IMR-90 (cell line): ENCODE results near the gene ARHGEF2. TPM values are rescaled to one million over a fixed set of nuclear protein-coding genes. Genes with fewer than 3 reads are reported as not detected.

Experiments used
- ATAC-seq: fragments of 200-7000 bp; cut with Tn5 transposase; 2 replicates; pipeline ENCODE4 v1.9.1; 2020; ENCODE audit warnings: low read depth, mild to moderate bottlenecking, moderate library complexity
- BruUV-seq: library from RNA; stranded (reverse); fragments of 400-500 nt; replicated peaks from 2 replicates; lab custom pipeline; 2021; lab: Mats Ljungman, UMichigan
- CTCF ChIA-PET: fragments of 300-600 bp; formaldehyde crosslinking; extraction: SDS; loops from one replicate; lab custom pipeline; 2021; ENCODE audit warnings: antibody characterized with exemption; lab: Yijun Ruan, JAX
- POLR2A ChIA-PET: fragments of 300-600 bp; sonication (Branson Sonifier 250); formaldehyde crosslinking; loops from one replicate; lab custom pipeline; 2022; ENCODE audit warnings: antibody characterized with exemption; ENCODE audit not compliant: unreplicated experiment; lab: Charles Lee
- DNase-seq: peaks from one replicate; pipeline ENCODE4 v3.0.0; 2013
- H2AFZ ChIP-seq: replicated peaks from 2 replicates; pipeline ENCODE3; 2013; ENCODE audit warnings: low read length, mild to moderate bottlenecking; ENCODE audit not compliant: poor library complexity
- H2AK5ac ChIP-seq: 2 replicates; pipeline ENCODE4 v1.6.1; 2013; ENCODE audit warnings: low read depth, low read length, inconsistent platforms
- H2AK9ac ChIP-seq: replicated peaks from 2 replicates; pipeline ENCODE3; 2013; ENCODE audit warnings: mild to moderate bottlenecking, low read depth, low read length, moderate library complexity; ENCODE audit not compliant: poor library complexity
- H2BK120ac ChIP-seq: 2 replicates; pipeline ENCODE4 v1.6.1; 2013; ENCODE audit warnings: low read depth, low read length, inconsistent platforms
- H2BK15ac ChIP-seq: 3 replicates; pipeline ENCODE4 v1.6.1; 2013; ENCODE audit warnings: low read depth, low read length, inconsistent platforms
- H2BK20ac ChIP-seq: 2 replicates; pipeline ENCODE4 v1.6.1; 2013; ENCODE audit warnings: low read depth, mild to moderate bottlenecking, inconsistent platforms, low read length, moderate library complexity
- H2BK5ac ChIP-seq: 2 replicates; pipeline ENCODE4 v1.6.1; 2013; ENCODE audit warnings: mild to moderate bottlenecking, low read depth, low read length, inconsistent platforms; ENCODE audit not compliant: poor library complexity, severe bottlenecking
- H3K14ac ChIP-seq: replicated peaks from 2 replicates; pipeline ENCODE4 v1.6.1; 2013; ENCODE audit warnings: low read depth, low read length, inconsistent platforms
- H3K18ac ChIP-seq: 2 replicates; pipeline ENCODE4 v1.6.1; 2013; ENCODE audit warnings: low read depth, low read length, control low read depth
- H3K23ac ChIP-seq: 2 replicates; pipeline ENCODE4 v1.6.1; 2013; ENCODE audit warnings: low read depth, low read length, inconsistent platforms
- H3K27ac ChIP-seq: 2 replicates; pipeline ENCODE4 v1.5.1; 2013; ENCODE audit warnings: mild to moderate bottlenecking, control low read depth, low read length; ENCODE audit not compliant: insufficient read depth
- H3K27me3 ChIP-seq: 2 replicates; pipeline ENCODE4 v1.6.1; 2013; ENCODE audit warnings: low read length; ENCODE audit not compliant: control insufficient read depth, insufficient read depth
- H3K36me3 ChIP-seq: 2 replicates; pipeline ENCODE4 v1.6.1; 2013; ENCODE audit warnings: low read length, mixed read lengths; ENCODE audit not compliant: control insufficient read depth, insufficient read depth
- H3K4ac ChIP-seq: 2 replicates; pipeline ENCODE4 v1.6.1; 2013; ENCODE audit warnings: low read depth, low read length, inconsistent platforms
- H3K4me1 ChIP-seq: 2 replicates; pipeline ENCODE4 v1.6.1; 2013; ENCODE audit warnings: low read length, mixed read lengths; ENCODE audit not compliant: control insufficient read depth, insufficient read depth
- H3K4me2 ChIP-seq: 2 replicates; pipeline ENCODE4 v1.6.1; 2013; ENCODE audit warnings: low read depth, mild to moderate bottlenecking, control low read depth, low read length, moderate library complexity
- H3K4me3 ChIP-seq: 2 replicates; pipeline ENCODE4 v1.5.1; 2013; ENCODE audit warnings: low read depth, mild to moderate bottlenecking, control low read depth, low read length, moderate library complexity; ENCODE audit not compliant: insufficient read depth
- H3K56ac ChIP-seq: 2 replicates; pipeline ENCODE4 v1.6.1; 2013; ENCODE audit warnings: low read length, inconsistent platforms; ENCODE audit not compliant: insufficient read depth; ENCODE audit errors: extremely low read depth
- H3K79me1 ChIP-seq, 2 experiments: 2 replicates each; pipeline ENCODE4 v1.6.1; 2013; ENCODE audit warnings: low read length in 2 of 2, inconsistent platforms in 1 of 2, low read depth in 1 of 2
- H3K9ac ChIP-seq: 2 replicates; pipeline ENCODE4 v1.6.1; 2013; ENCODE audit warnings: low read depth, low read length, control low read depth
- H3K9me1 ChIP-seq: 2 replicates; pipeline ENCODE4 v1.6.1; 2013; ENCODE audit warnings: low read length, inconsistent platforms; ENCODE audit not compliant: insufficient read depth
- H3K9me3 ChIP-seq: 2 replicates; pipeline ENCODE4 v1.6.1; 2013; ENCODE audit warnings: low read length; ENCODE audit not compliant: control insufficient read depth, insufficient read depth
- H4K20me1 ChIP-seq: 2 replicates; pipeline ENCODE4 v1.6.1; 2013; ENCODE audit warnings: low read length, inconsistent platforms; ENCODE audit not compliant: insufficient read depth
- H4K5ac ChIP-seq: 2 replicates; pipeline ENCODE4 v1.6.1; 2013; ENCODE audit warnings: mild to moderate bottlenecking, low read depth, low read length, control low read depth
- H4K8ac ChIP-seq, 2 experiments: 2 replicates each; pipeline ENCODE4 v1.6.1; 2013; ENCODE audit warnings: low read depth in 2 of 2, low read length in 2 of 2, control low read depth in 1 of 2, inconsistent platforms in 1 of 2
- H4K91ac ChIP-seq: 2 replicates; pipeline ENCODE4 v1.6.1; 2013; ENCODE audit warnings: low read depth, low read length, inconsistent platforms; ENCODE audit not compliant: insufficient read depth
- BHLHE40 ChIP-seq: fragments of 150-350 bp; IDR thresholded peaks from 2 replicates; pipeline ENCODE4 v1.6.1; 2016; ENCODE audit warnings: mild to moderate bottlenecking, low read depth, low read length
- CEBPB ChIP-seq: IDR thresholded peaks from 2 replicates; pipeline ENCODE4 v1.6.1; 2012; ENCODE audit warnings: low read depth, low read length, improper control_type of control experiment
- CHD1 ChIP-seq: IDR thresholded peaks from 2 replicates; pipeline ENCODE4 v1.6.1; 2012; ENCODE audit warnings: low read depth, low read length, improper control_type of control experiment
- FOS ChIP-seq: fragments of 150-350 bp; IDR thresholded peaks from 2 replicates; pipeline ENCODE4 v1.6.1; 2016; ENCODE audit warnings: low read depth, low read length
- MAFK ChIP-seq: IDR thresholded peaks from 2 replicates; pipeline ENCODE4 v1.6.1; 2012; ENCODE audit warnings: low read depth, low read length, improper control_type of control experiment
- MAZ ChIP-seq: IDR thresholded peaks from 2 replicates; pipeline ENCODE4 v1.6.1; 2012; ENCODE audit warnings: low read depth, mild to moderate bottlenecking, low read length, improper control_type of control experiment, moderate library complexity, borderline replicate concordance
- MXI1 ChIP-seq: IDR thresholded peaks from 2 replicates; pipeline ENCODE4 v1.6.1; 2012; ENCODE audit warnings: low read depth, mild to moderate bottlenecking, low read length, moderate library complexity, borderline replicate concordance
- NFE2L2 ChIP-seq: fragments of 150-350 bp; IDR thresholded peaks from 2 replicates; pipeline ENCODE4 v1.6.1; 2016; ENCODE audit warnings: low read depth, mild to moderate bottlenecking, low read length
- POLR2A ChIP-seq: IDR thresholded peaks from 2 replicates; pipeline ENCODE4 v1.6.1; 2012; ENCODE audit warnings: mild to moderate bottlenecking, low read depth, low read length
- RAD21 ChIP-seq: IDR thresholded peaks from 2 replicates; pipeline ENCODE4 v1.6.1; 2012; ENCODE audit warnings: low read length, improper control_type of control experiment
- RCOR1 ChIP-seq: IDR thresholded peaks from 2 replicates; pipeline ENCODE4 v1.6.1; 2012; ENCODE audit warnings: mild to moderate bottlenecking, low read length, improper control_type of control experiment; ENCODE audit not compliant: insufficient replicate concordance
- RFX5 ChIP-seq: IDR thresholded peaks from 2 replicates; pipeline ENCODE4 v1.8.0; 2012; ENCODE audit warnings: low read depth, mild to moderate bottlenecking, low read length, moderate library complexity
- SMC3 ChIP-seq: fragments of 150-350 bp; IDR thresholded peaks from 2 replicates; pipeline ENCODE4 v1.6.1; 2016; ENCODE audit warnings: low read depth, mild to moderate bottlenecking, antibody characterized with exemption, low read length, moderate library complexity
- WGBS, 2 experiments: methylation state at CpG; one replicate each; pipeline versions ENCODE4 v1.1.5 to v1.1.7; 2013; ENCODE audit warnings: missing lambda C conversion rate in 2 of 2; ENCODE audit not compliant: insufficient read length in 1 of 2; ENCODE audit errors: extremely low coverage in 2 of 2; 5-methylcytosine and 5-hydroxymethylcytosine counted together
- dilution Hi-C: fragments of 300-500 bp; cut with HindIII; formaldehyde crosslinking; loops from one replicate; pipeline ENCODE4 v1.14.3; 2018; ENCODE audit warnings: low sequenced_read_pairs; ENCODE audit not compliant: unreplicated experiment
- in situ Hi-C: fragments of 300-500 bp; cut with MboI; formaldehyde crosslinking; loops from 3 replicates; pipeline ENCODE4 v1.14.3; 2019; ENCODE audit warnings: low sequenced_read_pairs, inconsistent platforms, mixed read lengths
- intact Hi-C: fragments of 100-400 bp; cut with micrococcal nuclease; formaldehyde crosslinking; loops from 2 replicates; pipeline ENCODE4 v1.10.0; 2022
- polyA plus RNA-seq, 3 experiments: library from polyadenylated mRNA; depleted of rRNA; stranded (reverse); fragments of >200 nt; gene quantifications; 2 replicates each; pipeline ENCODE4 v1.2.3, GENCODE V29; 2012; ENCODE audit warnings: low replicate concordance in 1 of 3
- total RNA-seq: library from RNA; depleted of rRNA; stranded (reverse); fragments of >200 nt; gene quantifications from 2 replicates; pipeline ENCODE4 v1.2.3, GENCODE V29; 2012
- TF ChIP-seq, protein P1 (sequence below): fragments of 150-350 bp; IDR thresholded peaks from 2 replicates; pipeline ENCODE4 v1.6.1; 2017; ENCODE audit warnings: mild to moderate bottlenecking, antibody characterized with exemption, low read length, low read depth
- TF ChIP-seq, protein P2 (sequence below): fragments of 150-350 bp; IDR thresholded peaks from 2 replicates; pipeline ENCODE4 v1.6.1; 2016; ENCODE audit warnings: low read depth, mild to moderate bottlenecking, low read length, moderate library complexity, borderline replicate concordance
- TF ChIP-seq, protein P3 (sequence below): conservative IDR thresholded peaks from 2 replicates; pipeline ENCODE4 v1.5.1; 2012; ENCODE audit warnings: mild to moderate bottlenecking, low read depth, low read length, improper control_type of control experiment

The ARHGEF2 gene
- total and polyA plus RNA-seq, 2 of the 4 experiments (the other 2 are of a cell fraction): 91.8 to 117 TPM

DNA sequence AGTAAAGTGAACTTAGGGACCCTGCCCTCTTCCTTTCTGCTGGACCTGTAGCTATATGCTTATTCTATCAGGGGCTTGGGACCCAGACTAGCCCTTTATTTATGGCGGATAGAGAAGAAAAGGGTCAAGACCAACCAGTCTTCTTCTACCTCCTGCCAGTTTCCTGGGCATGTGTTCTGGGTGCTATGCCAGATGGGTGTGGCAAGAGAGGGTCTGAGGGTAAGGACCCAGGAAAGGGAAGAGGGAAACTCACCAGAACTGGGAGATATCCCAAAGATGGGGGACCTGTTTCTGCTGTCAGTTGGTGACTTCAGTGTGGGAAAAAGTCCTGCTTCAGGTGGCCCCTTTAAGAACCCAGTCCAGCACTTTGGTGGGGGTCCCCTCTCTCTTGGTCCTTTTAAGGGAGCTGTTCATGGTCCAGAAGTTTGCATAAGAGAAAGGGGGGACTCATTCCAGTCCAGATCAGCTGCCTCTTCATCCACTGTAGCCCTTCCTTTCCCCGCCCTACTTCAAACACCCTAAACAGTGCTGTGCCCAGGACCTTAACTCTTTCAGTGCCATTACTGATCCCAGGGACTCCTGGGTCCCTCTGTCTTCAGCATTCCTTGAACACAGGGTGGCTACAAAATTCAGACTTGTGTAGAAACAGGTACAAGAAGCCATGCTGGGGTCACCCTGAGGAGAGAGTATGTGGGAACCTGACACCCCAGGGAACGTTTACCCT lies 24.0 kb upstream of the ARHGEF2 start:
- Histone ChIP-seq H3K4ac (no peak overlapping the region), H2BK120ac (no peak overlapping the region), H3K27me3 (no peaks in the 10 kb centered on the region), H3K18ac (no peak overlapping the region), H2AK9ac (no peak overlapping the region), H2BK20ac (no peak overlapping the region), H3K9ac (no peak overlapping the region), H3K4me3 (no peak overlapping the region), H3K4me1 (peaks cover 5% of the 10 kb centered on the region; the same call in 1 of the 2 replicates), H3K9me1 (no peaks in the 10 kb centered on the region), H3K27ac (no peak overlapping the region), H3K14ac (no peak overlapping the region), H4K5ac (no peak overlapping the region), H2BK15ac (no peak overlapping the region), H3K36me3 (0 out of 2 replicates have a peak, but pooled peaks cover 2% of the 10 kb centered on the region), H4K20me1 (no peaks in the 10 kb centered on the region; the same call in 1 of the 2 replicates), H3K9me3 (no peaks in the 10 kb centered on the region), H2AK5ac (no peak overlapping the region), H2AFZ (no peak overlapping the region), H3K4me2 (no peak overlapping the region), H3K23ac (no peak overlapping the region), H2BK5ac (no peak overlapping the region), H4K91ac (no peak overlapping the region), H4K8ac (no peak overlapping the region), H3K79me1 (no peaks in the 10 kb centered on the region), H3K56ac (no peak overlapping the region)
- TF ChIP-seq MAZ (no peak), MAFK (no peak), MXI1 (no peak), CEBPB (no peak), BHLHE40 (no peak), RFX5 (no peak), SMC3 (no peak), NFE2L2 (no peak), FOS (no peak), RCOR1 (no peak), POLR2A (no peak), CHD1 (no peak), RAD21 (no peak)
- TF ChIP-seq, protein P1, sequence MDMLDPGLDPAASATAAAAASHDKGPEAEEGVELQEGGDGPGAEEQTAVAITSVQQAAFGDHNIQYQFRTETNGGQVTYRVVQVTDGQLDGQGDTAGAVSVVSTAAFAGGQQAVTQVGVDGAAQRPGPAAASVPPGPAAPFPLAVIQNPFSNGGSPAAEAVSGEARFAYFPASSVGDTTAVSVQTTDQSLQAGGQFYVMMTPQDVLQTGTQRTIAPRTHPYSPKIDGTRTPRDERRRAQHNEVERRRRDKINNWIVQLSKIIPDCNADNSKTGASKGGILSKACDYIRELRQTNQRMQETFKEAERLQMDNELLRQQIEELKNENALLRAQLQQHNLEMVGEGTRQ: no peak
- TF ChIP-seq, protein P2, sequence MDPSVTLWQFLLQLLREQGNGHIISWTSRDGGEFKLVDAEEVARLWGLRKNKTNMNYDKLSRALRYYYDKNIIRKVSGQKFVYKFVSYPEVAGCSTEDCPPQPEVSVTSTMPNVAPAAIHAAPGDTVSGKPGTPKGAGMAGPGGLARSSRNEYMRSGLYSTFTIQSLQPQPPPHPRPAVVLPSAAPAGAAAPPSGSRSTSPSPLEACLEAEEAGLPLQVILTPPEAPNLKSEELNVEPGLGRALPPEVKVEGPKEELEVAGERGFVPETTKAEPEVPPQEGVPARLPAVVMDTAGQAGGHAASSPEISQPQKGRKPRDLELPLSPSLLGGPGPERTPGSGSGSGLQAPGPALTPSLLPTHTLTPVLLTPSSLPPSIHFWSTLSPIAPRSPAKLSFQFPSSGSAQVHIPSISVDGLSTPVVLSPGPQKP: no peak
- TF ChIP-seq, protein P3, sequence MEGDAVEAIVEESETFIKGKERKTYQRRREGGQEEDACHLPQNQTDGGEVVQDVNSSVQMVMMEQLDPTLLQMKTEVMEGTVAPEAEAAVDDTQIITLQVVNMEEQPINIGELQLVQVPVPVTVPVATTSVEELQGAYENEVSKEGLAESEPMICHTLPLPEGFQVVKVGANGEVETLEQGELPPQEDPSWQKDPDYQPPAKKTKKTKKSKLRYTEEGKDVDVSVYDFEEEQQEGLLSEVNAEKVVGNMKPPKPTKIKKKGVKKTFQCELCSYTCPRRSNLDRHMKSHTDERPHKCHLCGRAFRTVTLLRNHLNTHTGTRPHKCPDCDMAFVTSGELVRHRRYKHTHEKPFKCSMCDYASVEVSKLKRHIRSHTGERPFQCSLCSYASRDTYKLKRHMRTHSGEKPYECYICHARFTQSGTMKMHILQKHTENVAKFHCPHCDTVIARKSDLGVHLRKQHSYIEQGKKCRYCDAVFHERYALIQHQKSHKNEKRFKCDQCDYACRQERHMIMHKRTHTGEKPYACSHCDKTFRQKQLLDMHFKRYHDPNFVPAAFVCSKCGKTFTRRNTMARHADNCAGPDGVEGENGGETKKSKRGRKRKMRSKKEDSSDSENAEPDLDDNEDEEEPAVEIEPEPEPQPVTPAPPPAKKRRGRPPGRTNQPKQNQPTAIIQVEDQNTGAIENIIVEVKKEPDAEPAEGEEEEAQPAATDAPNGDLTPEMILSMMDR: no peak
- no CpG with 5 or more reads among the region's 3 CpGs for WGBS, 2 experiments
- POLR2A ChIA-PET: no interaction called here
- BruUV-seq: no TSS peak
- ATAC-seq (no peak), DNase-seq (no peak)
- intact Hi-C loops: no loop called here
- in situ Hi-C loops: no loop called here
- CTCF ChIA-PET: interaction anchor here (0.5 kb wide), 1 partner anchor 162 kb away, joined by 3 read pairs; no protein-coding TSS in a partner anchor
- dilution Hi-C loops: no loop called here
